Activated gamma-delta T cell treated with Interleukin-2 at 50 U/mL for 16 hours (primary cell): ENCODE measurements around the gene DIPK1A.
A peak's percentile ranks its signal among the peaks of the same experiment; 100 is the strongest.

Source experiments
- DNase-seq: peaks from one replicate; pipeline ENCODE4 v3.0.0-alpha.2; 2020

The DIPK1A gene

DNA sequence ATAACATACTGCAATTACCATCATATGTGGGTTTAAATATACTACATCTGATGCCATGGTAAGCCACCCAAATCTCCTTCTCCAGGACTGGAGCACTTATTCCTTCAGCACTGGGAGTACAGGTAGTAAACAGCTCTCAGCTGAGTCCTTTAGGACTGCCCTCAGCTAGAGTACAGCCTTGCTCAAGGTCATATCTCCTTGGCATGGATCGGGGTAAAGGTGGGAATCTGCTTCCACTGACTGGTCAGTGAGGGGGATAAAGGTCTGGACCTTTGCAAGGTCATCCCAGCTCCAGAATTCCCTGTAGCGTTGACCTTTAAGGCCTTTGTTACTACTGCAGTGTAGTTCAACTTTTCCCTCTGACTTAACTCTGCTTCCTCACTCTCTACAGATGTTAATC lies 90.7 kb downstream of the DIPK1A start:
- no peak for DNase-seq

- DNase-seq, result no peak
These were observed 97.1 kb downstream of the DIPK1A start for GRCh38 chr1:92864131-92864530.

- DNase-seq, result no peak
These were observed 98.7 kb downstream of the DIPK1A start for GRCh38 chr1:92862605-92863004.

DNA sequence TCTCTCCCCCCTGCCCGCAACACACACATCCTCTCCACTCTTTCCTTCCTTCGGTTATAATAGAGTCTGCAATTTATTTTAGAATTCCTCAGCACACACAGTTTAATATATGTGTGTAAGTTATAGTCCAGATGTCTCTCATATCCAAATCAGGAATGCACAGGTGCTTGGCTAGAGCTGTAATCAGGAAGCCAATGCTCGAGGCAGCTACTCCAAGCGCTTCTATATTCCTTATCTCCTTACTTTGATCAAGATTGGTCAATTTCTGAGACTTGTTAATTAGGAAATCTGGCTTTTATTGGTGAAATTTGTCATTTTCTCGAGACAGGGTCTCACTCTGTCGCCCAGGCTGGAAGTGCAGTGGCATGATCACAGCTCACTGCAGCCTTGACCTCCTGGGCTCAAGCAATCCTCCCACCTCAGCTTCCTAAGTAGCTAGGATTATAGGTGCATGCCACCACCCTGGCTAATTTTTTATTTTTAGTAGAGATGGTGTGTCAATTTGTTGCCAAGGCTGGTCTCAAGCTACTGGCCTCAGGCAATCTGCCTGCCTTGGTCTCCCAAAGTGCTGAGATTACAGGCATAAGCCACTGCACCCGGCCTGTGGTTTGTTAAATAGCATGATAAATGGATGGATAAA lies 101.7 kb downstream of the DIPK1A start:
- DNase-seq, result no peak

- DNase-seq, result peak; percentile 46
These were observed 102.5 kb downstream of the DIPK1A start for GRCh38 chr1:92858564-92859399.

- no peak for DNase-seq
These were observed 103.4 kb downstream of the DIPK1A start for GRCh38 chr1:92857817-92858216.

DNA sequence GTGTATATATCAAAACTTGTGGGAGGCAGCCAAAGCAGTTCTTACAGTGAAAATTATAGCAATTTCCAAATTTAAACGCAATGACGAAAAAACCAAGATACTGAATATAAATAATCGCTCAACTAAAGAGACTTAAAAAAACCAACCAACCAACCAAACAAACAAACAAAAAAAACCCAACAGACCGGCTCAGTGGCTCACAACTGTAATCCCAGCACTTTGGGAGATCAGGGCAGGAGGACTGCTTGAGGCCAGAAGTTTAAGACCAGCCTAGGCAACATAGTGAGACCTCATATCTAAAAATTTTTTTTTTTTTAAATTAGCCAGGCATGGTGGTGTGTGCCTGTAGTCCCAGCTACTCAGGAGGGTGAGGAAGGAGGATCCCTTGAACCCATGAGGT lies 106.0 kb downstream of the DIPK1A start:
- DNase-seq, result no peak

- DNase-seq, result no peak
These were observed 107.0 kb downstream of the DIPK1A start for GRCh38 chr1:92854101-92854785.

DNA sequence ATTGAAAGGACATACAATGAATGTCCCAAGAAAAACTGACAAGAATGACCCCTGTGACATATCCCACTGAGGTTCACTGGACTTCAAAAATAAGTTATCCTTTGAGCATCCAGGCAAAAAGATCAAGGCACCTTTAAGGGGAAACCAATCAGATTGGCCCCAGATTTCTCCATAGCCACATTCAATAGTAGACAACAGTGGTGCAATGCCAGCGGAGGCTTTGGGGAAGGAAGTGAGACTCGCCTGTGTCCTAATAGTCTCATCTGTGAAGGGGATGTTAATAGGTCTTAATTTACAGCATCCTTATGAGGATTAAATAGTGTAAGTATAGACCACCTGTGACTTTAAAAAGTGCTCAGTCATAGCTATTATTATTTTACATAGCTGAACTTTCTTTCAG lies 108.0 kb downstream of the DIPK1A start:
- DNase-seq, result no peak

- DNase-seq, result no peak
These were observed 109.5 kb downstream of the DIPK1A start for GRCh38 chr1:92851729-92852128.

GRCh38 chr1:92850019-92850418 lies 111.2 kb downstream of the DIPK1A start:
- no peak for DNase-seq

GRCh38 chr1:92848201-92848600 lies 113.1 kb downstream of the DIPK1A start:
- DNase-seq, result no peak

DNA sequence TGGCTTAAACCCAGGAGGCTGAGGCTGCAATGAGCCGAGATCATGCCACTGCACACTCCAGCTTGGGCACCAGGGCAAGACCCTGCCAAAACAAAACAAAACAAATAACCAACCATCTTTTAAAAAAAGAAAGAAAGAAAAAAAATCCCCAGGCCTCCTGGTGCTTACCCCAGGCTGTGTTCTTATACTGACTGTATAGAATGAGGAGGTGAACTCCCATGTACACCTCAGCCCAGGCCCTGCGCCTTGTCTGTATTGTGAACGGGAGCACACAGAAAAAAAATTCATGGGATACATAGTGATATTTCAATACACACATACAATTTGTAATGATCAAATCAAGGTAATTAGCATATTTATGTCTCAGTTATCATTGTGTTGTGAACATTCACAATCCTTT lies 115.4 kb downstream of the DIPK1A start:
- no peak for DNase-seq

DNA sequence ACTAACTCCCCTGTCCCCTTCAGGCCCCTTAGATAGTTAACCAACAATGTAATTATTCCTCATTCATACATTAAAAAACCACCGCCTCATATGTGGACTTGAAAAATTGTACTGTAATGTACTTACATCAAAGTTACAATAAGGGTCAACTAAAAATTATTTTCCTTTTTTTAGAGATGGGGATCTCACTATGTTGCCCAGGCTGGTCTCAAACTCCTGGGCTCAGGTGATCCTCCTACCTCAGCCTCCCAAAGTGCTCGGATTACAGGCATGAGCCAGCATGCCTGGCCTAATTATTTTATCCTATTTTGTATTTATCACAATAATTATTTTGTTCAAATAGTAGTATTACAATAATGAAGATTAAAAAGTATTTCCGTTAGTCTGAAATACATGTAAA lies 116.8 kb downstream of the DIPK1A start:
- DNase-seq, result no peak

DNA sequence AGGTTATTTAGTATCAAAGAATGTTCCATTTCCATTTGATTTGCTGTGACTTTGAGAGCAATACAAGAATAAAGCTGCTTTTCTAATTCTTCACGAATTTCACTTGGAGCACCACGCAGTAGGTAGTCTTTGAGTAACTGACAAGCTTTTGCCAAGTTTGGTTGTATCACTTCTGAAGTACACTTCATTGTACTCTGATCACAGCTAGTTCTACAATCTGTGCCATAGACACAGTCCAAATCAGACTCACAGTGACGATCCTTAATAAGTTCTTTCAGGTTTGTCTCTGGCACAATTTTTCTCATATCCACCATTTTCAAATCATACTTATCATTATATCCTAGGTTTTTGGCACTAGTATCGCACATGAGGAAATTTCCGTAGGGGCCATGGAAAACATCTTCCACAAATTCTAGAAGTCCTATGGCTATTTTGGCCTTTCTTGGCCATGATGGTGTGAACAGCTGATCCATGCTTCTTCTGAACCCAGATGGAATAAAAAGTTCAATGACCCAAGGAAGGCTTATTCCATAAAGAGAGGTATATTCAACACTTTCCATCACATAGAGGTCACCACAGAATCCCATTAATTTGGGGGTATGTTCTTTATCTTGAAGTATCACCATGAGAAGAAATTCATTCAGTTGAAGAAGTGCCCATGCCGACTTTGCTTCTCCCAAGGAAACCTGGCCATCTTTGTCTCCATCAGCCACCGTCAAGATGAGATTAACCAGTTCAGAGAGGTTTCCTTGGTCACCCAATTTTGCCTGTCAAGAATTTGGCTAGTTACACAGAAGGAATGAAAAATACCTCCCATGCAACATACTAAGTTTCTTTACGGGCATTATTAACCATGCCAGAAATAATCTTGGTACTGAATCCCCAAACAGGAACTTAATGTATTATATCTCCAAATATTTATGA lies 117.6 kb downstream of the DIPK1A start:
- no peak for DNase-seq

- DNase-seq, result no peak
These were observed 118.2 kb downstream of the DIPK1A start for GRCh38 chr1:92843046-92843423.

GRCh38 chr1:92842082-92843045 lies 118.9 kb downstream of the DIPK1A start:
- DNase-seq, result no peak

DNA sequence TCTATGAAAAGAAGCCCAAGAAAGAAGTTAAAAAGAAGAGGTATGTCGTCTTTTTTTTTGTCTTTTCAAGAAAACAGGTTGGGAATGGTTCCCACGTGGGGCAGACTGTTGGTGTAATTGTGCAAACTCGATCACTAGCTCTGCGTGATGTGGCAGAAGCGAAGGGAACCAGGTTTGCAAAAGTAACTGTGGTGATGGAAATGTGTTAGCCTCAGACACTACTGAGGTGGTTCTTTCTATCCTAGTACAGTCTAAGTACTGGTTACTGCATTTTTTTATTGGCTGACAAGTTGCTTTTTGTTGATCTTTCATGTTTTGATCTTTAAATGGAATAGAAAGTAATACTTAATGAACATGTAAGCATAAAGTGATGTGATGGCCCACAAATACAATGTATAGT lies 120.7 kb downstream of the DIPK1A start:
- DNase-seq, result no peak

DNA sequence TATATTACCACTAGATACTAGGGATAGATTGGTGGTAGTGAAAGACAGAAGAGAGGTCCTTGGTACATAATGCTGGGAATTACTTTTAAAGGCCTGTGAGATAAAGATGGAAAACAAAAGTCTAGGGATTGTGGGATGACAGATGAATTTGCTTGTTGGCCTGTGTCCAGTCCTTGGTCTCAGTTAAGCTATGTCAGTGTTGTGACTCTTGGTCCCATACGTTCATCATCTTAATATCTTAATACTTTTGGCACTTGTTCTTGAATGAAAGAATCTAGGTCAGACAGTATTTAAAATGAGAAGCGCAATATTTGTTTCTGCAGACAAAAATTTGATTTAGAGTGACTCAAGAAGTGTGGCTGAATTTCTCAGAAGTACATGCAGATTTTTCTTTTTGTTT lies 121.8 kb downstream of the DIPK1A start:
- DNase-seq, result no peak

DNA sequence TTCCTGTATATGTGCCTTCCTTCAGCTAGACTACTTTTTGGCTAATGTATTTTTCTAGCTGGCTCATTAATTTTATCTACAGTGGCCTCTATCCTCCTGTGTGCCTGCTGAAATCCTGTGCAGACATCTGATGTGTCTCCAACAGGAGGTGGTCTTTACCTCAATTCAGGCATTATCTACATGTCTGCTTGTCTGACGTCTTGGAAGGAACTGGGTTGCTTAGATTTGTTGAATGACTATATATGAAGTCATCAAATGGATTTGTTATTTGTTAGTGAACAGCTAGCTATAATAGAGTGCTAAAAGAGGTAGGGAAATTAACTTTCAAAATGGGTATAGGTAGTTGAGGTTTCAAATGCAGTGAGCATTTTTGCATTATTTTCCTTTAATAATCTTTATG lies 122.7 kb downstream of the DIPK1A start:
- no peak for DNase-seq

GRCh38 chr1:92837062-92837461 lies 124.2 kb downstream of the DIPK1A start:
- no peak for DNase-seq

DNA sequence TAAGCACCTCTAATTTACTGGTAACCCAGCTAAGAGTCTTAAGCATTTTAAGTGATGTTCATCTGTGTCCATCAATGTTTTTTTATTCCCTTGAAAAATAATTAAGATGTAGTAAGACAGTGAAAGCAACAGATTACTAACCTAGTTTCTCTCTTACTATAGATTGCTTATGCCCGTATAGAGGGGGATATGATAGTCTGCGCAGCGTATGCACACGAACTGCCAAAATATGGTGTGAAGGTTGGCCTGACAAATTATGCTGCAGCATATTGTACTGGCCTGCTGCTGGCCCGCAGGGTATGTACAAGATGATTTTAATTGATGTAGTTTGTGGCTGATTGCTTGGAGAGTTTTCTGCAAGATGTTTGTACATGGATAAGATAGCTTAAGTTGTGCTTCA lies 126.6 kb downstream of the DIPK1A start:
- DNase-seq, result no peak
